Naive B cell (primary cell): ENCODE measurements around the gene DHCR24. TPM values are rescaled to one million over a fixed set of nuclear protein-coding genes. Genes with fewer than 3 reads are reported as not detected.
"Not testable (repeated sequence)": the region's sequence is repeated elsewhere in the genome, so short reads cannot be mapped to it uniquely, and the experiment has no call there.

ENCODE experiments used
- ATAC-seq, 2 donors: fragments of 150-1000 bp; cut with Tn5 transposase; 2 replicates each; pipeline ENCODE4 v1.10.0; 2021; ENCODE audit warnings: low read depth in 2 of 2, mild to moderate bottlenecking in 2 of 2, moderate library complexity in 2 of 2
- DNase-seq: peaks from one replicate; pipeline ENCODE4 v3.0.0; 2022
- H3K27ac Mint-ChIP-seq, 6 donors: one replicate each; pipeline ENCODE4 v1.8.0; 2020 to 2022; ENCODE audit warnings: mild to moderate bottlenecking in 6 of 6, mixed read lengths in 6 of 6, moderate library complexity in 5 of 6, inconsistent platforms in 2 of 6
- H3K27me3 Mint-ChIP-seq, 3 donors: one replicate each; pipeline ENCODE4 v1.8.0; 2021 to 2022; ENCODE audit warnings: mixed read lengths in 3 of 3, mild to moderate bottlenecking in 1 of 3
- H3K36me3 Mint-ChIP-seq, 2 donors: one replicate each; pipeline ENCODE4 v1.8.0; 2020 to 2022; ENCODE audit warnings: mixed read lengths in 2 of 2, inconsistent platforms in 1 of 2, mild to moderate bottlenecking in 1 of 2
- H3K4me1 Mint-ChIP-seq, 3 donors: one replicate each; pipeline ENCODE4 v1.8.0; 2020 to 2022; ENCODE audit warnings: mixed read lengths in 3 of 3, inconsistent platforms in 1 of 3, mild to moderate bottlenecking in 1 of 3, moderate library complexity in 1 of 3
- H3K4me3 Mint-ChIP-seq, 8 donors: one replicate each; pipeline ENCODE4 v1.8.0; 2020 to 2022; ENCODE audit warnings: mild to moderate bottlenecking in 8 of 8, mixed read lengths in 8 of 8, moderate library complexity in 8 of 8, inconsistent platforms in 2 of 8
- H3K9me3 Mint-ChIP-seq, 7 donors: one replicate each; pipeline ENCODE4 v1.8.0; 2020 to 2022; ENCODE audit warnings: mixed read lengths in 7 of 7, mild to moderate bottlenecking in 5 of 7, inconsistent platforms in 2 of 7, moderate library complexity in 1 of 7
- polyA plus RNA-seq, 6 donors: library from polyadenylated mRNA; unstranded; fragments of 300-500 nt; fragmentation: Illumina TruSeq; gene quantifications; one replicate each; pipeline ENCODE4 v1.2.3, GENCODE V29; 2021; ENCODE audit warnings: low read depth in 6 of 6

The DHCR24 gene
- polyA plus RNA-seq, 6 donors from 2014 or later: 0.21 to 8.3 (median 1.1) TPM; not detected in 1

DNA sequence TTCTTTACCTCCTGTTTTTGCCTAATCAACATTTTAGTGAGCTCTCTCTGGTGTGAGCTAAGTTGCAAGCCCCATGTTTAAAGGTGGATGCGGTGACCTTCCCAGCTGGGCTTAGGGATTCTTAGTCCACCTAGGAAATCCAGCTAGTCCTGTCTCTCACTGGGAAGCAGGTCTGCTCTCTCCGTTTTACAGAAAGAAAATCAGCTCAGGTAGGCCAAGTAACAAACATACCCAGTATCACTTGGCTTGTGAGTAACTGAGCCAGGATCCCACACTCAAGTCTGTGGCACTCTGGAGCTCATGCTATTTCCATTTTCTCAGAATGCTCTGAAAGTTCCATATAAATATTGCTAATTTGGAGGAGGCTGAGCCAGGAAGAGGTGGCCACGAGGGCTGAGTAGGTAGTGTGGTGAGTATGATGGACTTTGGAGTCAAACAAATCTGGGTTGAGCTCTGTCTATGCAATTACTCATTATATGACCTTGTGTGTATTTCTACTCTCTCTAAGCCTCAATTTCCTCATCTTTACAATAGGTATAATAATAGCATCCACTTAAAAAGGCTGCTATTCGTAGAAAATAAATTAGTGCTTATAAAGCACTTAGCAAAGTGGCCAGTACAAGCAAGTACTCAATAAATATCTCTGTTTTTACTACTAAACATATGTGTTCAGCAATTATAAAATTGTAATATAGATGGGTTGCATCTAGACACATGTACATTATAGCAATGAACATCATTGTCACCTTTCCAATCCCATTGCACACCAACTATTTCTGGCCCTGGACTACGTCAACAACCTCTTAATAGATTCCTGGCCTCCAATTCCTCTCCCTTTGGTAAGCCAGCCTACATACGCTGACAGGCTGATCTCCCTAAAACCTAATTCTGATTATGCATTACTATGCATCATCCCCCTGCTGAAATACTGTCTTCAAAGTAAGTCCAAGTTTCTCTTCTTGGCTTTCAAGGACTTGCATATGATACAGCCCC, 32.7 kb upstream of the DHCR24 start:
- peaks cover 11 to 30% (median 28%) of the 10 kb centered on the region in 3 donors for H3K27me3 Mint-ChIP-seq
- DNase-seq (no peak), ATAC-seq (no peak)
- no peaks in the 10 kb centered on the region for H3K4me1 Mint-ChIP-seq
- H3K27ac Mint-ChIP-seq: no peak overlapping the region
- peaks cover 3 to 9% (median 5%) of the 10 kb centered on the region in 7 donors for H3K9me3 Mint-ChIP-seq
- H3K36me3 Mint-ChIP-seq: no peaks in the 10 kb centered on the region
- no peak overlapping the region for H3K4me3 Mint-ChIP-seq

DNA sequence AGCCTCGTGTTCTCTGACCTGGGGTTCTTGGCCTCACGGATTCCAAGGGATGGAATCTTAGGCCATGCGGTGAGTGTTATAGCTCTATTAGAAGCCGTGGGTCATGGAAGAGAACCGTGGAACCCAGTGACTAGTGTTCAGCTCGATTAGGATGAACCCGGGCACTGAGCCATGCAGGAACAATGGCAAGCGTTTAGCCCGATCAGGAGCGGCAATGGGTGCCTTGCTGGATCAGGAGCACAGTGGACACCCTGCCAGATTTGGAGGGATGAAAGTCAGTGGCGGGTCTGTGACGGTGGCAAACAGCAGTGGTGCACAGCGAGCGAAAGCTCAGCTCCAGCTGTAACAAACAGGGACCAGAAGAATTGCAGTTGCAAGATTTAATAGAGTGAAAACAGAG, 24.1 kb upstream of the DHCR24 start:
- ATAC-seq: not testable (repeated sequence)

GRCh38 chr1:54906586-54906985, 19.6 kb upstream of the DHCR24 start:
- H3K27ac Mint-ChIP-seq: peak overlapping the region in 1 of 6 donors; percentile 2
- no peaks in the 10 kb centered on the region for H3K9me3 Mint-ChIP-seq

More for the DNA sequence above, 24.1 kb upstream of the DHCR24 start:
- not testable (repeated sequence) for H3K27ac Mint-ChIP-seq, H3K36me3 Mint-ChIP-seq, H3K4me1 Mint-ChIP-seq, H3K4me3 Mint-ChIP-seq, DNase-seq, H3K27me3 Mint-ChIP-seq, H3K9me3 Mint-ChIP-seq

GRCh38 chr1:54904476-54905048, 17.6 kb upstream of the DHCR24 start:
- peaks cover 17 to 38% (median 36%) of the 10 kb centered on the region in 3 donors for H3K27me3 Mint-ChIP-seq
- no peaks in the 10 kb centered on the region for H3K36me3 Mint-ChIP-seq
- no peak for DNase-seq
- H3K4me1 Mint-ChIP-seq: no peaks in the 10 kb centered on the region
- no peak for ATAC-seq
- no peak overlapping the region for H3K27ac Mint-ChIP-seq
- no peaks in the 10 kb centered on the region for H3K9me3 Mint-ChIP-seq
- H3K4me3 Mint-ChIP-seq: no peak overlapping the region

More at GRCh38 chr1:54906586-54906985, 19.6 kb upstream of the DHCR24 start:
- peaks cover 3 to 22% (median 19%) of the 10 kb centered on the region in 3 donors for H3K27me3 Mint-ChIP-seq
- no peak overlapping the region for H3K4me3 Mint-ChIP-seq
- ATAC-seq: no peak
- DNase-seq: no peak
- H3K4me1 Mint-ChIP-seq: no peaks in the 10 kb centered on the region
- no peaks in the 10 kb centered on the region for H3K36me3 Mint-ChIP-seq

GRCh38 chr1:54894271-54894670, 7.3 kb upstream of the DHCR24 start:
- Mint-ChIP-seq H3K4me1 (no peaks in the 10 kb centered on the region), H3K4me3 (no peak overlapping the region), H3K36me3 (no peaks in the 10 kb centered on the region), H3K9me3 (no peaks in the 10 kb centered on the region), H3K27me3 (peaks cover 17 to 28% (median 28%) of the 10 kb centered on the region in 3 donors), H3K27ac (no peak overlapping the region)
- ATAC-seq (no peak), DNase-seq (no peak)

DNA sequence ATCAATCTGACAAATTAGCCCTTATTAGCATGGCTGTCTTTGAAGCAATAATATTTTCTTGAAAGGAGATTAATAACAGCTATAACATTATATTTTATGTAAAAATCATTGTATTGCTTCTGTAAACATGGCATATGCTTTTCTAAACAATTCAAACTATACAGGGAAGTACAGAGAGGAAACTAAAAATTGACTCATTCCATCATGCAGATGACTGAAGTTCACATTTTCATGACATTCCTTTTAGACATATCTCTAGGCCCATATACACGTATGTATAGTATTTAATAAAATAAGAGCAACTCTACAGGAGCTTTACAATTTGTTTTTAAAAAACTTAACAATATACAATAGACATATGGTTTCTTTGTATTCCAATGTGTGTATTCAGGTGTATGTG, 5.6 kb upstream of the DHCR24 start:
- no peak overlapping the region for H3K4me3 Mint-ChIP-seq
- peaks cover 0 to 4% (median 0%) of the 10 kb centered on the region in 7 donors for H3K9me3 Mint-ChIP-seq
- H3K4me1 Mint-ChIP-seq: peaks cover 0 to 8% (median 7%) of the 10 kb centered on the region in 3 donors
- no peak for DNase-seq
- H3K36me3 Mint-ChIP-seq: no peaks in the 10 kb centered on the region
- H3K27me3 Mint-ChIP-seq: peaks cover 26 to 38% (median 33%) of the 10 kb centered on the region in 3 donors
- H3K27ac Mint-ChIP-seq: no peak overlapping the region
- ATAC-seq: no peak

GRCh38 chr1:54889132-54889725, 2.2 kb upstream of the DHCR24 start:
- peak overlapping the region in 2 of 8 donors; percentile 2 to 13 for H3K4me3 Mint-ChIP-seq
- peaks cover 16 to 33% (median 26%) of the 10 kb centered on the region in 3 donors for H3K4me1 Mint-ChIP-seq
- no peaks in the 10 kb centered on the region for H3K36me3 Mint-ChIP-seq
- ATAC-seq (no peak), DNase-seq (no peak)
- peaks cover 30 to 56% (median 44%) of the 10 kb centered on the region in 3 donors for H3K27me3 Mint-ChIP-seq
- H3K9me3 Mint-ChIP-seq: peaks cover 0 to 4% (median 0%) of the 10 kb centered on the region in 7 donors
- H3K27ac Mint-ChIP-seq: no peak overlapping the region

GRCh38 chr1:54888080-54888733, 1.2 kb upstream of the DHCR24 start:
- H3K36me3 Mint-ChIP-seq: no peaks in the 10 kb centered on the region
- no peak for DNase-seq
- peaks cover 39 to 63% (median 44%) of the 10 kb centered on the region in 3 donors for H3K27me3 Mint-ChIP-seq
- H3K4me3 Mint-ChIP-seq: peak overlapping the region; percentile 30 to 98 (median 89)
- no peak for ATAC-seq
- H3K4me1 Mint-ChIP-seq: peaks cover 16 to 37% (median 26%) of the 10 kb centered on the region in 3 donors
- peaks cover 0 to 4% (median 0%) of the 10 kb centered on the region in 7 donors for H3K9me3 Mint-ChIP-seq
- peak overlapping the region in 1 of 6 donors; percentile 64 for H3K27ac Mint-ChIP-seq

DNA sequence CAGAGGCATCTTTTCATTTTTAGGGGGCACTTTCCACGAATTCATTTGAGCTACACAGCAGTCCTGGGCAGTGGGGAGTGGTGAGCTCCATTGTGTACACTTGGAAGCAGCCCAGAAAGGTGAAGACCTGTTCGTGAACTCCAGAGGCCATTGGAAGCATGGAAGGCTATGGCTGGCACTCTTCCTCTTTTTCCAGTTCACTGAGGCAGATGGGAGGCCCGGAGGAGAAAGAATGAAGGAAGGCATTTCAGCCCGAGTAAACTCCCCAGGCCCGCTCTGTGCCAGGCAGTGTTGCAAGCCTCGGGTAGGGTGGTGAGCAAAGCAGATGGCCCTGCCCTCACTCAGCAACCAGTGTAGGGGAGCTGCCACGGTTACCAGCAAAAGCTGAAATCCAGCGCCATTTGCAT, 673 bp upstream of the DHCR24 start:
- Mint-ChIP-seq H3K27me3 (peaks cover 39 to 64% (median 44%) of the 10 kb centered on the region in 3 donors), H3K36me3 (no peaks in the 10 kb centered on the region), H3K4me3 (peak overlapping the region; percentile 58 to 98 (median 89)), H3K9me3 (peaks cover 0 to 4% (median 0%) of the 10 kb centered on the region in 7 donors), H3K4me1 (peaks cover 16 to 37% (median 26%) of the 10 kb centered on the region in 3 donors), H3K27ac (peak overlapping the region in 1 of 6 donors; percentile 18)
- DNase-seq (no peak), ATAC-seq (no peak)

GRCh38 chr1:54885807-54886723, 930 bp downstream of the DHCR24 start:
- H3K4me3 Mint-ChIP-seq: peak overlapping the region; percentile 81 to 98 (median 90)
- peaks cover 16 to 37% (median 26%) of the 10 kb centered on the region in 3 donors for H3K4me1 Mint-ChIP-seq
- H3K9me3 Mint-ChIP-seq: peaks cover 0 to 4% (median 0%) of the 10 kb centered on the region in 7 donors
- H3K27me3 Mint-ChIP-seq: peaks cover 26 to 55% (median 35%) of the 10 kb centered on the region in 3 donors
- H3K27ac Mint-ChIP-seq: peak overlapping the region in 1 of 6 donors; percentile 49
- no peak for DNase-seq
- H3K36me3 Mint-ChIP-seq: no peaks in the 10 kb centered on the region
- no peak for ATAC-seq

DNA sequence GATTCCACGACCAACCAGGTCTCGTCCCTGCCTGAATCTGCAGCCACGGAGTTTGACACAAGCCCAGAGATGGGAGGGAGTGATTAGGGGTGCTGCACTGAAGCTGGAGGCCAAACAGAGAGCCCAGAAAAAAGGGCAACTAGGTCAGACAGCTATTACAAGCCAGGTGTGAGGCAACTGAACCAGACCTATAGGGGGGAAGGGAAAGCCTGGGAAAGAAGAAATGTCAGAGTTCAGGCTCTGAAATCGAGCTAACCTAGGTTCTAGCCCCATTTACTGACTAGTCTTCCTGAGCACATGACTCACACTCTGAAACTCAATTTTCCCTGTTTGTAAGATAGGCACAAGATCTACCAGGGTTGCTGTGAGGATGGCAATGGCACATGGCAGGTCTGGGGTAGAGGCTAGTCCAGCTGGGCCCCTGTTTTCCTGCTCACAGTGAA, 1.7 kb downstream of the DHCR24 start:
- peak overlapping the region in 2 of 6 donors; percentile 28 to 49 for H3K27ac Mint-ChIP-seq
- peaks cover 16 to 37% (median 26%) of the 10 kb centered on the region in 3 donors for H3K4me1 Mint-ChIP-seq
- peaks cover 26 to 50% (median 35%) of the 10 kb centered on the region in 3 donors for H3K27me3 Mint-ChIP-seq
- no peaks in the 10 kb centered on the region for H3K36me3 Mint-ChIP-seq
- peaks cover 0 to 4% (median 0%) of the 10 kb centered on the region in 7 donors for H3K9me3 Mint-ChIP-seq
- peak overlapping the region; percentile 67 to 96 (median 89) for H3K4me3 Mint-ChIP-seq
- ATAC-seq (no peak), DNase-seq (no peak)

GRCh38 chr1:54884768-54885167, 2.2 kb downstream of the DHCR24 start:
- ATAC-seq (no peak), DNase-seq (no peak)
- Mint-ChIP-seq H3K9me3 (peaks cover 0 to 4% (median 2%) of the 10 kb centered on the region in 7 donors), H3K27ac (no peak overlapping the region), H3K4me3 (peak overlapping the region in 4 of 8 donors; percentile 42 to 68 (median 60)), H3K36me3 (peaks cover 0 to 4% of the 10 kb centered on the region in 2 donors), H3K27me3 (peaks cover 23 to 48% (median 31%) of the 10 kb centered on the region in 3 donors), H3K4me1 (peaks cover 16 to 37% (median 26%) of the 10 kb centered on the region in 3 donors)
